Measurements from ENCODE around the gene ASIC5. TPM values are rescaled to one million over a fixed set of nuclear protein-coding genes. Genes with fewer than 3 reads are reported as not detected.
A peak's percentile ranks its signal among the peaks of the same experiment; 100 is the strongest.
"Not testable (repeated sequence)": the region's sequence is repeated elsewhere in the genome, so short reads cannot be mapped to it uniquely, and the experiment has no call there.

The ASIC5 gene
- not detected for total RNA-seq

GRCh38 chr4:155866177-155866576, at the start of gene ASIC5:
TSS of gene ASIC5 (minus strand) at chr4:155866277. CDS start at chr4:155866226, 51 bp downstream.
- ATAC-seq, result no peak

- no peak for ATAC-seq
These were observed 48.7 kb upstream of the ASIC5 start for GRCh38 chr4:155914782-155915181.

- ATAC-seq, result no peak
These were observed 45.8 kb upstream of the ASIC5 start for GRCh38 chr4:155911905-155912304.

GRCh38 chr4:155909615-155910226, 43.6 kb upstream of the ASIC5 start:
- ATAC-seq, result no peak

GRCh38 chr4:155908187-155909139, 42.4 kb upstream of the ASIC5 start:
- no peak for ATAC-seq

- ATAC-seq, result no peak
These were observed 41.5 kb upstream of the ASIC5 start for GRCh38 chr4:155907556-155907955.

GRCh38 chr4:155906554-155907247, 40.6 kb upstream of the ASIC5 start:
- ATAC-seq, result no peak

- no peak for ATAC-seq
These were observed 38.3 kb upstream of the ASIC5 start for GRCh38 chr4:155904331-155904730.

GRCh38 chr4:155903453-155903852, 37.4 kb upstream of the ASIC5 start, which contains the start of gene TDO2:
TSS of gene TDO2 (plus strand) at chr4:155903696. CDS start at chr4:155903759, 63 bp downstream.
- no peak for ATAC-seq

GRCh38 chr4:155901013-155901412, 34.9 kb upstream of the ASIC5 start:
- ATAC-seq, result no peak

GRCh38 chr4:155900381-155900780, 34.3 kb upstream of the ASIC5 start:
- ATAC-seq, result no peak

GRCh38 chr4:155899891-155900290, 33.8 kb upstream of the ASIC5 start:
- ATAC-seq, result no peak

- not testable (repeated sequence) for ATAC-seq
These were observed 32.3 kb upstream of the ASIC5 start for GRCh38 chr4:155898371-155898770.

GRCh38 chr4:155891058-155891457, 25.0 kb upstream of the ASIC5 start:
- ATAC-seq, result no peak

- no peak for ATAC-seq
These were observed 23.9 kb upstream of the ASIC5 start for GRCh38 chr4:155889946-155890345.

- peak; percentile 35 for ATAC-seq
These were observed 23.1 kb upstream of the ASIC5 start for GRCh38 chr4:155889031-155889793.

GRCh38 chr4:155887847-155888570, 21.9 kb upstream of the ASIC5 start:
- ATAC-seq, result no peak

- ATAC-seq, result no peak
These were observed 21.0 kb upstream of the ASIC5 start for GRCh38 chr4:155887045-155887444.

GRCh38 chr4:155885666-155886065, 19.6 kb upstream of the ASIC5 start:
- no peak for ATAC-seq

GRCh38 chr4:155883895-155884294, 17.8 kb upstream of the ASIC5 start:
- no peak for ATAC-seq

GRCh38 chr4:155881555-155881954, 15.5 kb upstream of the ASIC5 start:
- ATAC-seq, result no peak

- ATAC-seq, result no peak
These were observed 13.7 kb upstream of the ASIC5 start for GRCh38 chr4:155879767-155880166.

Data from esophagus mucosa (tissue), 1 donor.